Measurements from ENCODE around the gene TMEM239. TPM values are rescaled to one million over a fixed set of nuclear protein-coding genes. Genes with fewer than 3 reads are reported as not detected.

Gene TMEM239
- total and polyA plus RNA-seq, 2 of the 8 experiments (the other 6 are each of a cell fraction or from before 2014, with no cell fraction given): not detected

DNA sequence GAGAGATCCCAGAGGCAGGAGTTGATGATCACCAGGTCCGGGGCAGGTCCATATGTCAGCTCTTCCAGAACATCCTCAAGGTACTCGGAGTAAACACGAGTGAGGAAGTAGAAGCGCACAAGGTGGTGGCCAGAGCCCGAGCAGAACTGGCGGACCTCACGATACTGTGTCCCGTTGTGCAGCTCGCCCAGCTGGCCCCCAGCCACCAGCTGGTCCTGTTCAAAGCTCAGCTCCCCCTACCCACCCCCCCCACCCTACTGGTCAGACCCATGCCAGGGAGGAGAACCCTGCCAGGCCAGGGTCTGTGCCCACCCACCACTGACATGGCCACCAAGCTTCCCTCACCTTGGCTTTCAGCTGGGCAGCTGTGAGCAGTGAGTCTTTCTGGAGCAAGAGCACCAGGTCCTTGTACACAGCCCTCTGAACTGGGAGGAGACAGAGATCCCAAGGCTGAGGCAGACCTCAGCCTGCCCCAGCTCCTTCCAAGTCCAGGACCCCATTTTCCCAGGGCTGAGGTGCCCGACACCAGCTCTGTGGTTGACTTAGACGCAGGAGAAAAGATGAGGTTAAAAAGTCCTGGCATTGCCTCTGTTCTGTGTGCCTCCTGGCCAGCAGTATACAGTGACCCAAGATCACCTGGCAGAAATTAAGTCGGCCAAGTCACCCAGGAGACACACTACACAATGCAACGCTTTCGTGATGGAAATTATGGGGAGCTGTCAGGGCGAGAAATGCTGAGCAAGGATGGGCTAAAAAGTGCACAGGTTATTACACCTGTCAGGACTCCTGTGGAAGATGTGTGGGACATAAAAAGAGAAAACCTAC is 22.9 kb downstream of the TMEM239 start:
- no peak overlapping the region for H4K91ac ChIP-seq (replicated peaks; ENCODE audit: insufficient read length, low read length)
- no peak overlapping the region for H2BK20ac ChIP-seq (ENCODE audit: low read length)
- H3K23ac ChIP-seq (ENCODE audit: insufficient read length): no peak overlapping the region
- H3K18ac ChIP-seq (ENCODE audit: extremely low read depth, low read length): no peak overlapping the region
- H3K79me1 ChIP-seq (ENCODE audit: low read depth, low read length): no peaks in the 10 kb centered on the region
- H3K56ac ChIP-seq (replicated peaks; ENCODE audit: insufficient read length, low read depth, low read length): no peak overlapping the region
- no peaks in the 10 kb centered on the region for H3K79me2 ChIP-seq (ENCODE audit: control insufficient read depth in 1 of 2, insufficient read depth in 2 of 2, low read length in 2 of 2)
- POLR2A ChIA-PET (ENCODE audit: partially characterized antibody): interaction anchor here (0.6 to 2.7 kb wide), 5 partner anchors 18 to 146 kb away, joined by 3 to 10 read pairs (median 3); partner anchors contain the start of gene PTPRA
- no peak overlapping the region for H3K27ac ChIP-seq (ENCODE audit: low read depth, low read length)
- no peak overlapping the region for H3K4me3 ChIP-seq (ENCODE audit: extremely low read depth in 1 of 4, insufficient read depth in 2 of 4, low read depth in 3 of 4, low read length in 4 of 4)
- peaks cover 9% of the 10 kb centered on the region; the same call in 1 of the 2 replicates for H3K23me2 ChIP-seq (ENCODE audit: low read depth, low read length)
- H3K9ac ChIP-seq (replicated peaks in 1 of 4; ENCODE audit: extremely low read depth in 1 of 4, low read depth in 3 of 4, low read length in 3 of 4): no peak overlapping the region
- H3K4me1 ChIP-seq (replicated peaks in 1 of 4; ENCODE audit: control insufficient read depth in 3 of 4, insufficient read depth in 4 of 4, low read length in 3 of 4): no peaks in the 10 kb centered on the region; a peak in 1 of 7 replicates
- no peak overlapping the region for H2BK120ac ChIP-seq (replicated peaks; ENCODE audit: low read depth, low read length)
- H3K36me3 ChIP-seq (ENCODE audit: control insufficient read depth in 2 of 4, insufficient read depth in 4 of 4, low read length in 3 of 4): peaks cover 0 to 5% (median 0%) of the 10 kb centered on the region in 4 experiments; a peak in 1 of 8 replicates
- no peak overlapping the region for H2BK12ac ChIP-seq (ENCODE audit: low read depth, low read length)
- no peak overlapping the region for H2BK15ac ChIP-seq (ENCODE audit: low read length)
- no peak for DNase-seq (ENCODE audit: low read depth in 1 of 2, low spot score in 2 of 2)
- no peak overlapping the region for H2AFZ ChIP-seq (ENCODE audit: low read length)
- H3K4me2 ChIP-seq (ENCODE audit: insufficient read depth in 1 of 2, low read depth in 2 of 2, low read length in 2 of 2): no peak overlapping the region
- CTCF ChIA-PET (ENCODE audit: partially characterized antibody): interaction anchor here (1.6 to 4.1 kb wide), 5 partner anchors 12 to 151 kb away, joined by 4 to 20 read pairs (median 5); no protein-coding TSS in a partner anchor
- TF ChIP-seq SP1 (IDR thresholded peaks at IDR 0.05; ENCODE audit: low read depth, low read length): no peak
- no peak overlapping the region for H4K5ac ChIP-seq (ENCODE audit: insufficient read length, low read depth, low read length)
- no peak overlapping the region for H3K4ac ChIP-seq (replicated peaks; ENCODE audit: insufficient read length, low read depth, low read length)
- no peak overlapping the region for H2BK5ac ChIP-seq (ENCODE audit: low read depth, low read length)
- peaks cover 0 to 5% of the 10 kb centered on the region in 2 experiments for H4K20me1 ChIP-seq (replicated peaks in 1 of 2; ENCODE audit: control insufficient read depth in 1 of 2, insufficient read depth in 2 of 2, low read length in 2 of 2)
- WGBS, 2 experiments (ENCODE audit: extremely low coverage in 1 of 2, insufficient coverage in 1 of 2, insufficient read length in 1 of 2, insufficient replicate concordance in 2 of 2, low coverage in 1 of 2, low lambda C conversion rate in 2 of 2, missing lambda C conversion rate in 1 of 2): 88% methylated on average over 9 of the region's 15 CpGs; no CpG with 5 or more reads in 1 of the 2 experiments
- H3K27me3 ChIP-seq (replicated peaks in 1 of 4; ENCODE audit: control insufficient read depth in 3 of 4, extremely low read depth in 1 of 4, insufficient read depth in 3 of 4, low read length in 3 of 4): peaks cover 5 to 20% (median 18%) of the 10 kb centered on the region in 4 experiments
- H3K14ac ChIP-seq (ENCODE audit: insufficient read length): no peak overlapping the region
- no peak for FAIRE-seq
- peaks cover 0 to 6% of the 10 kb centered on the region in 2 experiments; a peak in 1 of 4 replicates for H3K9me3 ChIP-seq (ENCODE audit: insufficient read depth in 2 of 2, low read depth in 1 of 2, low read length in 1 of 2)
- H4K8ac ChIP-seq (ENCODE audit: extremely low read depth, insufficient read depth, low read length): no peak overlapping the region; the same call in 1 of the 2 replicates
- no peak overlapping the region for H2AK5ac ChIP-seq (ENCODE audit: low read depth, low read length)

All from H1 (cell line).